NCI-H446 treated with DMSO at 0.1 percent for 48 hours (cell line): Measurements from ENCODE around the gene ARID1A.
"Not testable (repeated sequence)": the region's sequence is repeated elsewhere in the genome, so short reads cannot be mapped to it uniquely, and the experiment has no call there.

Source experiments
- DNase-seq: peaks from one replicate; lab custom pipeline; 2025; lab: John Stamatoyannopoulos, UW

The ARID1A gene

DNA sequence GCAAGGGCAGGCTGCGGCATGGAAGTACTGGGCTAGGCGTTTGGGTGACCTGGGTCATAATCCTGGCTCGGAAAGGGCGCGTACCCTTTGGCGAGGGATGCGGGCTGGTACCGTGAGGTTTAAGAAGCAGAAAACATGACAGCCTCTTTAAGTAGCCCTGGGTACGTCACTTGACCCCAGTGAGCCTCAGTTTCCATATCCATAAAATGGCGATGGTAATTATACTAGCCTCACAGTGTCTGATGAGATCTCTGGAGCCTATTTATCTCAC, 92.6 kb downstream of the ARID1A start:
- no peak for DNase-seq

DNA sequence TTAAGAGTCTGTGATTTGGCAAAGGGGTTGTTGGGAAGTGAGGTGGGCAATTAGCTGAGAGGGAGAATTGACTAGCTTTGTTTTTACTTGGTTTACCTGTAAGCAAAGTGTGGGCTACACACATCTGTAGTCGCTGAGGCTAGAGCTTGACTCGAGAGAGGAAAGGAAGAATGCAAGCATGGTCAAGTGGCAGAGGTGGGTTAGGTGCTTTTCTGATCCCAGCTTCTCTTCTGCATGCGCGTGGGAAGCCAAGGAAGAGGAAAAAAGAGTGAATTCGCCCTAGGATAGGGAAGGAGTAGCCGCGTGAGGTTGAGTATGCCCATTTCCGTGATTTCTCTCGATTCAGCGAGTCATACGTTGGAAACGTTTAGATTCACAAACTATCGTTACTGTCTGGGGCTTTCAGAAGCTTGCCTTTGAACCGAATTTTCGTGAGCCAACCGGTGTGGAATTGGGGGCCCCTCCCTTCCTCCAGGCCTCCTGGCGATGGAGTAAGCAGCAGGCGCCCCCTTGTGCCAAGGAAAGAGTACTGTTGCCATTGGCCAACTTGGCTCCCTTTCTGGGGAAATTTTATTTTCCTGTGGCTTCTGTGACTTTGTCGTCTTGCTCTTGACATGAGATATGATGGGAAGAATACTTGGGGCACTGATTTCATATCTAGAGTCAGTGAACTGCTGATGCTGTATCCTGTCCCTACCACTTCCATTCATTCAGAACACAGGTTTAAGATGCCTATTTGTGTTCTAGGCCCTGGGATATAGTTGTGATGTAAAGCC, 93.2 kb downstream of the ARID1A start:
- peak; percentile 58 for DNase-seq

DNA sequence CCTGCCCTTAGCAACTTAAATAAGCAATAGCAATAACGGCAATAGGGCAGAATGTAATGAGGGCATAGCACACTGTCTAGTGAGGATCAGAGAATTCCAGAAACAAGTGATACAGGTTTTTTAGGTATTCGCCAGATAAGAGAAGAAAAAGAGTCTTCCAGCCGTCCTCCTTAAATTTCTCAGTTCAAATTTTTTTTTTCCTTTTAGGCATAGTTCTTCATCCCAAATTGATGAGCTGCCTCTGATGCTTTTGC, 93.7 kb downstream of the ARID1A start:
- DNase-seq: no peak

DNA sequence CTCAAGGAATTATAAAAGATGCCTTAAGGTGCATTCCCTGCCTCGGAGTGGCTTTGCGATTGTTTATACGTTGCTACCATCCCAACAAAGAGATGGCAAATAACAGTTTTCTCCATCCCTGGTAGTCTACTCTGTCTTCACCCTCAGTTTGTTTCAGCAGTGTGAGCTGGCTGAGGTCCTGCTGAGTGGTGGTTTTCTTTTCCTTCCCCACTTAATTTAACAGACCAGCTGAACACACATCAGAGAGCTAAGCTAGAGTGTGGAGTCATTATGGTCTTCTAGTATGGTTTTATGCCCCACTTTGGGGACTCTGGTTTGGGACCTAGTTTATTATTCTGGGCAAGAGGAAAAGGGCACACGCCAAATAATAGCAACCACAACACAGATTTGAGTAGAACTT, 94.1 kb downstream of the ARID1A start:
- no peak for DNase-seq

DNA sequence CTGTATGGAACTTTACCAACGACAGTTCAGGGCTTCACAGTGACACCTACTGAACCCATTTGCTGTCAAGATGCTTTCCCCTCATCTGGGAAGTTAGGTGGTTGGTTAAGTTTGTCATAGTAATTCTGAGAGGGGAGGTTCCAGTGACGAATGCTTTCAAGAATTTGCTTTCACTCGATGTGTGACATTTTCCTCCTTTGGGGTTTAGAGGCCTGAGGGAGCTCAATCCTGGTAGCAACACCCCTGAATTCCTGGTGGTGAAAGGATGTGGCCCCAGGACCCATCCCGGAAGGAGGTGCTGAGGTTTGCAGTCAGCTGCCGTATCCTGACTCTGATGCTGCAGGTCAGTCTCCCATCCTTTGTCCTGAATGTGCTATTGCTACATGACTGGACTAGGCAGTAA, 94.7 kb downstream of the ARID1A start:
- no peak for DNase-seq

DNA sequence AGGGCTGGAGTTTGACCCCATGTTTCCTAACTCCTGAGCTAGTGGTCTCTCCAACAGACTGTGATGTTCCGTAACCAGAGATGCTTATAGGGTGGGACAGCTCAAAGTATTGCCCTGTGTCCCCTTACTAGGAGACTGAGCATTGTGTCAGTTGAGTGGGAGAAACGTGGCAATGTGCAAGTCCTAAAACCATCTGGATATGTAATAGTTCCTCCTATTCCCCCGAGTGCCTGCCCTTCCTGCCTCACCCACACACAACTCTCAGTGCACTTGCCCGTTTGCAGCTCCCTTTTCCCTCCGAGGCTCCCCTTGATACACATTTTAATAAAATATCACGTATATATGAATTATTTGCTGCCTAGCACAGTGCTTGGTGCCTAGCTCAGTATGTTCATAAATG, 95.3 kb downstream of the ARID1A start:
- no peak for DNase-seq

DNA sequence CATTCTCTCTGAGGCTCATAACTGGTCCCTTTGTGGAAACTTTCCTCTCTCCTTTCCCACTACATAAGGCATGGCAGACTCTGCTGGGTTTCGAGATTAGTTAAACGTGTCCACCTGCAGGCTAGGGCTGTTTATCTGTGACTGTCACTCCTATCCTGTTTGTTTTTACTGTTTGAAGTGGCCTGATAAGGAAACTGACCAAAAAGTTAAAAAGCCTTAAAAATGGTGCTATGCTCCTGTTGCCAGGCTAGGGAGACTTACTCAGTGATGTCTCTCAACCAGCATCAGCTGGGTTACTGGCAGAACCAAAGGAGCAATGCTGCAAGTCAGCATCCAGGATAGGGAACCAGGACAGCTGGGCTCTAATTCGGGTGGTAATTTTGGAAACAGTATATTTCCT, 95.8 kb downstream of the ARID1A start:
- DNase-seq: no peak

DNA sequence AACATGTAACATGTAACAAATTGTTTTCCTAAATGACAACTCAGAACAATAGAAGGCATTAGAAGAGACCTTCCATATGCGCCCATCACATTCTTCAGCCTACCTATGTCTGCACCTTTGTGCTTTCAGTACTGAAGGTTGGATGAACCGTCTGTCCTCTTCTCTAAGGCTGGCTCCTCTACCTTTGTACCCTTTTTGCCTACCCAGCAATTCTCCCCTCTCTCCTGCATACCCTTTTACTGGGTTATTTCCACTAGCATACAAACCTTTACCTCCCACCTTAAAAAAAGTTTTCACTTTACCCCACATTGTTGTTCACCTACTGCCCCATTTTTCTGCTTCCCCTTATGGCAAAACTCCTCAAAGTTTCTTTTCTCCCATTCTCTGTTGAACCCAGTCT, 97.1 kb downstream of the ARID1A start:
- DNase-seq: no peak

DNA sequence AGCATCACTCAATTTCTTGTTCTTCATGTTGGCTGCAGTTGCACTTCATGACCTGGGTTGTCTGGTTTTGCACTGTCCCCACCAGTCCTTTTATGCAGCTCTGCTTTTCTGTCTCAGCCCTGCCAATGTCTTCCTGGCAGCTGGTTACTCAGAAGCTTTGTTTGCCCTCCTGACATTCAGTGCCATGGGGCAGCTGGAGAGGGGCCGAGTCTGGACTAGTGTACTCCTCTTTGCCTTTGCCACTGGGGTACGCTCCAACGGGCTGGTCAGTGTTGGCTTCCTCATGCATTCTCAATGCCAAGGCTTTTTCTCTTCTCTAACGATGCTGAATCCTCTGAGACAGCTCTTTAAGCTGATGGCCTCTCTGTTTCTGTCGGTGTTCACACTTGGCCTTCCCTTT, 98.6 kb downstream of the ARID1A start:
- no peak for DNase-seq

DNA sequence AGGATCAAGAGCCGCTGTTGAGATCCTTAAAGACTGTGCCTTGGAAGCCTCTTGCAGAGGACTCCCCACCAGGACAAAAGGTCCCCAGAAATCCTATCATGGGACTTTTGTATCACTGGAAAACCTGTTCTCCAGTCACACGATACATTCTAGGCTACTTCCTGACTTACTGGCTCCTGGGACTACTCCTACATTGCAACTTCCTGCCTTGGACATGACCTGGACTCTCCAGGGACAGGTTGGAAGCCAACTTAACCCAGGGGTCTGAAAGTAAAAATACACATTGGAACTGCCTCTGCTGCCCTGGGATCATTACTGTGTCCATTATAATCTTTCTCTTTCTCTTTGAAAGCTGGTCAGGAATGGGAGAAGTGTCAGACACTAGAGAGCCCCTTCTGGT, 101.8 kb downstream of the ARID1A start:
- DNase-seq: no peak

DNA sequence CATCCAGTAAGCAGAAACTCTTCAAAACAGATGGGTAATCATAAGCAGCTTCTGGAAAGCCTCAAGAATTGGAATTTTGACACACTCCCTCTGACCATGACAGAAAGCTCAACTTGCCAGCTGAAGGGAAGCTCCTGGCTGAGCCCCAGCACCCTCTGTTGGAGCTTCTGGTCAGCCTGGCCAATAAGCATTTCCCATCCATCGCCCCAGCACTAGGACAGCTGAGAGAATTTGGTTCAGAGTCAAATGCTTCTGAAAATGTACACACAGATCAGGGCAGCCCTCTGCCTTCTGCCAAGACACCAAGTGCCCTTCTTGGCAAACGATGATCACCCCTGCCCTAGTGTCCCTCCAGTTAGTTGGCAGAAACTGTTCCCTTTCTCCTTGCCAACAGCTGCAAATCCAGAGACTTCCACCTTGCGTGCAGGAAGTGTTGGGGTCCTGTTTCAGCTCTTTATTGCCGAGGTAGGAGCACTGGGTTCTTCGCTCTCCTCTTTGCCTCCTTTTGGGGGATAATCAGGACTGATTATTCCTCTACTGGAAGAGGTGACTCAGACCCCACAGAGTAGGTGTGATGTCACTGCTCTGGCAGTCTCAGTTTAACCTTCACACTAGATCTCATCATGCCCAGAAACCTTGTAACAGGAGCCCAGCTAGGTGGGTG, 103.8 kb downstream of the ARID1A start:
- DNase-seq: peak; percentile 94

DNA sequence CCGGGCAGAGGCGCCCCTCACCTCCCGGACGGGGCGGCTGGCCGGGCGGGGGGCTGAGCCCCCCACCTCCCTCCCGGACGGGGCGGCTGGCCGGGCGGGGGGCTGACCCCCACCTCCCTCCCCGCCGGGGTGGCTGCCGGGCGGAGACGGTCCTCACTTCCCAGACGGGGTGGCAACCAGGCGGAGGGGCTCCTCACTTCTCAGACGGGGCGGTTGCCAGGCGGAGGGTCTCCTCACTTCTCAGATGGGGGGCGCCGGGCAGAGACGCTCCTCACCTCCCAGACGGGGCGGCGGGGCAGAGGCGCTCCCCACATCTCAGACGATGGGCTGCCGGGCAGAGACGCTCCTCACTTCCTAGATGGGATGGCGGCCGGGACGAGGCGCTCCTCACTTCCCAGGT, 108.1 kb downstream of the ARID1A start:
- not testable (repeated sequence) for DNase-seq

DNA sequence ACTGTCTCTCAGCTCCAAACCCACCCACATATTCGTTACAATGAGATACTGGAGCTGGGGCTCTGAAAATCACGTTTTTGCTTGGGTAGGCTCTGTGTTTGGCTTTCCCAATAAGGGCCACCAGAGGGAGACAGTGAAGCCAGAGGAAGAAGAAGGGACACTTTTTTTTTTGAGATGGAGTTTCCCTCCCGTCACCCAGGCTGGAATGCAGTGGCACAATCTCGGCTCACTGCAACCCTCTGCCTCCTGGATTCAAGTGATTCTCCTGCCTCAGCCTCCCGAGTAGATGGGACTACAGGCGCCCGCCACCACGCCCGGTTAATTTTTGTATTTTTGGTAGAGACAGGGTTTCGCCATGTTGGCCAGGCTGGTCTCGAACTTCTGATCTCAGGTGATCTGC, 114.3 kb downstream of the ARID1A start:
- DNase-seq: peak; percentile 29

DNA sequence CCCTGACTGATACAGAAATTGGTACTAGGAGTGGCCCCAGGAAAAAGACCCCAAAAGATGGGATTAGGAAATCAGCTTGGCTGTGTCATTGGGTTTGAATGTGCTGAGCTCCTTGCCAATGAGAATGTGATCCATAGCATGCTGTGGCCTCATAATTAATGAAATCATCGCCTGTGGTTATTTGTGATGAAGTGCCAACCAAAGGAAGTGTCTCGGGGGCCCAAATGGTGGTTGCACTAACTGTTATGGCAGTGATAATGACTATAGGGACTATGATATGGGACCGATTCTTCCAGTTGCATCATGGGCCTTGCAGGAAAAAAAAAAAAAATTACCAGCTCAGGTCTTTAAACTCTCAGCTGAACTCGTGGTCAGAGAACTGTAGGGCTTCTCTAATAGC, 115.2 kb downstream of the ARID1A start:
- DNase-seq: no peak

DNA sequence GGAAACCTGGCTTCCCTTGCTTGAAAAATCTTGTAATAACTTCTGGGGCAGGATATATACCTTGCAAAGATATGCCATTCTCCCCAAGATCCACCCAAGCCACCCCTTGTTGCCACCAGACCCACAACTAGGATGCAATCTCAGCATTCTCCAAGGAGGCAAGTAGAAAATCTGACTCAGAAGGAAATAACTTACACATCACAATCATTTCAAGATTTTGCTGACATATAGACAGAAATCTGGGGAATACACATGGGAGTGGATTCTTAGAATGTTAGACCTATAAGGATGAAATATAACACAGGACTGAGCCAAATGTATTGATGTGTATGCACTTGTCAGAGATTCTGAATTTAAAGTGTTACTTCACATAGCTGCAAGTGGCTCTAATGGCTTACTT, 115.9 kb downstream of the ARID1A start:
- DNase-seq: no peak

DNA sequence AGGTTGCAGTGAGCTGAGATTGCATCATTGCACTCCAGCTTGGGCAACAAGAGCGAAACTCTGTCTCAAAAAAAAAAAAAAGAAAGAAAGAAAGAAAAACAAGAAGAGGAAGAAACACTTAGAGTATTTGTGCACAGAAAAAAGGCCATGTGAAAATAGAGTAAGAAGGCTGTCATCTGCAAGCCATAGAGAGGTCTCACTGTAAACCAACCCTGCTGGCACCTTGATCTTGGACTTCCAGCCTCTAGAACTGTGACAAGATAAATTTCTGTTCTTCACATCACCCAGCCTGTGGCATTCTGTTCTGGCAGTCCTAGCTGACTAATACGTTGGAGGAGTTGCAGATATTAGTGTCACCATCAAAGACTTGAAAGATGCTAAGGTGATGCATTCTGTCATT, 118.6 kb downstream of the ARID1A start:
- no peak for DNase-seq

DNA sequence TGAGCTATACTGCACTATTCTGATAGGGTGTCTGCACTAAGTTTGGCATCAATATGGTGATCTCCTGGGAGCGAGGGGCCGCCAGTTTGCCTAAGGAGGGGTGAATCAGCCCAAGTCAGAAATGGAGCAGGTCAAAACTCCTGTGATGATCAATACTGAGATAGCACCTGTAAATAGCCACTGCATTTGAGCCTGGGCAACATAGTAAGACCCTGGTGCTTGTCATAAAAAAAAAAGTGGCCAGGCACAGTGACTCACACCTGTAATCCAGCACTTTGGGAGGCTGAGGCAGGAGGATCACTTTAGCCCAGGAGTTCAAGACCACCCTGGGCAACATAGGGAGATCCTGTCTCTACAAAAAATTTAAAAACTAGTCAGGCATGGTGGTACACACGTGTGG, 119.1 kb downstream of the ARID1A start:
- no peak for DNase-seq

DNA sequence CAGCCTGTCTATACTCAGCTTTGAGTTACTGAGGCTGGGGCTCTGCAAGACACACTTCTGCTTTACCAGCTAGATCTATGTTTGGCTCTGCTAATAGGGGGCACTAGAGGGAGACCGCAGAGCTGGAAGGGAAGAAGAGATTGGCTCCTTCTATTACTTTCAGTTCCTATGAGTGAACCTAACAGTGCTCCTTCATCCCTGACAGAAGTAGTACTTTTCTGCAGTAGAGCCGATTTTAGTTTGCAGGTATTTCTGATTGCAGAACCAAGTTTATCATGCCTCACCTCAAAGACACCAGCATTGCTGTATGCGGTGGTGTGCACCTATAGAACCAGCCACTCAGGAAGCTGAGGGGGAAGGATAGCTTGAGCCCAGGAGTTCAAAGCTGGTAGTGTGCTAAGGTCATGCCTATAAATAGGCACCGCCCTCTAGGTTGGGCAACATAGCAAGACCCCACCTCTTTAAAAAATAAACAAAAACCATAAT, 125.0 kb downstream of the ARID1A start:
- no peak for DNase-seq

DNA sequence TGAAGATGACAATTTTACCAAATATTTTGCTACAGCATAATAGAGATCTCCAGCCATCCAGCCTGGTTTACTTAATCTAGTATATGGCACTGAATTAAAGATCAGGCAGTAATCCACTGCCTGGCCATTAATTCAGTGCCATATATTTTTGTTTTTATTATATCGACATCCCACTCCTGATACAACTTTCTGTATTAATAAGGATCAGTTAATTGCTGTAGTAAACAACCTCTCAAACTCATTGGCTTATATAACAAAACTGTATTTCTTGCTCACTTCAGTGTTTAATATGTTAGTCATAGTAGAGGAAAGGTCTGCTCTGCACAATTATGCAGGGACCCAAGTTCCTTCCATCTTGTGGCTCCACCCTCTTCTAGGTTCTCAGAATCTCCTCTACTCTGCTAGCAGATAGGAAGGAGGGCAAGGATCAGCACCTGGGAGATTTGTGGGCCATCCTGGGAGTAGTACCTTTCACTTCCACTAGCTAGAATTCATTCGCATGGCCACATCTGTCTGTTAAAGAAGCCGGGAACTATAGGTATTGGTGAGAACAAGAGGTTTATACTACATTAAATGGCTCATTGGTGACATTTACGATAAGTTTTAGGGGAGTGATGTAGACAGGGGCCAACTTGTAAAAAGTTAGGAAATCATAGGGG, 127.1 kb downstream of the ARID1A start:
- DNase-seq: no peak

DNA sequence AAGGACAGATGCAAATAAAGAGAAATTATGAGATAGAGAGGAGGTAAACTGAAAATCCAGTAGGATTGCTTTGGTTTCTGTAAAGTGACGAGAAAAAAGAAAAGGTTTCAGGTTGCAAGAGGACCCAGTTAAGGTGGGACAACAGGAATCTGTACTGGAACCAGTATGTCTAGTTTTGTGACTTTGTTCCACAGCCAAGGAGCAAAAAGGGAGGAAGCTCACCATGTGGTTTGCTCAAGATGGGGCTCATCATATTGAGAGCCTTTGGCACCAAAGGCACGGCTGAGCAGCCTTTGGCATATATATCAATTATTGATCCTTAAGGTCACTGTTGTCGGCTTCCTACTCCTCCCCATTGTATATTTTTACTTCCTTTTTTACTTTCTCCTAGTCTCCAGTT, 128.9 kb downstream of the ARID1A start:
- no peak for DNase-seq

DNA sequence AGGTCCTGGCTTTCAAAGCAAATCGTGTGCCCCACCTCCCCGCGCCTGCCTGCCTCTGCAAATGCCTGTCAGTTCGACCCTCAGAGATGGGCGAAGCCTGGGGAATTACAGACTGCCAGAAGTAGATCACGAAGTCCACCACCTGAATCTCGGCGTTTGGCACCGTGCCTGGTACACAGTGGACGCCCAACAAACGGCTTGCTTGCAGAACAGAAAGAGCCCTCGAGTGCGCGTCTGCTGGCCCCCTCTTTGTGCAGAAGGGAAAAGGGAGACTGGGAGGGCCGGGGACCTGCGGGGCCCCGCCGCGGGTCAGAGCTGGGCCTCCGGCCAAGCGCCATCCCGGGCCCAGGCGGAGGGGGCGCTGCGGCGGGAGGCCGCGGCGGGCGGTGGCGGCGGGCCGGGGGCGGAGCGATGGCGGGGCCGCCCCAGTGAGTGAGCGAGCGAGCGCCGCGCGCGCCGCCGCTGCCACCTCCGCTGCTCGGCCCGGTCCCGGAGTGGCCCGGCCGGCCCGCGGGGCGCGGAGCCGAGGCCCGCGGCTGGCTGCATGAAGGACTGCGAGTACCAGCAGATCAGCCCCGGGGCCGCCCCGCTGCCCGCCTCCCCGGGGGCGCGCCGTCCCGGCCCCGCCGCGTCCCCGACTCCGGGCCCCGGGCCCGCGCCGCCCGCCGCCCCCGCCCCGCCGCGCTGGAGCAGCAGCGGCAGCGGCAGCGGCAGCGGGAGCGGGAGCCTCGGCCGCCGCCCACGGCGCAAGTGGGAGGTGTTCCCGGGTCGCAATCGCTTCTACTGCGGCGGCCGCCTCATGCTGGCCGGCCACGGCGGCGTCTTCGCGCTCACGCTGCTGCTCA, 130.7 kb downstream of the ARID1A start, which contains the start of gene ZDHHC18:
Gene ZDHHC18 (plus strand): TSS at position 428 of the 845 bp plus-strand sequence. CDS start 117 bp downstream, at position 545.
- DNase-seq: peak; percentile 7

DNA sequence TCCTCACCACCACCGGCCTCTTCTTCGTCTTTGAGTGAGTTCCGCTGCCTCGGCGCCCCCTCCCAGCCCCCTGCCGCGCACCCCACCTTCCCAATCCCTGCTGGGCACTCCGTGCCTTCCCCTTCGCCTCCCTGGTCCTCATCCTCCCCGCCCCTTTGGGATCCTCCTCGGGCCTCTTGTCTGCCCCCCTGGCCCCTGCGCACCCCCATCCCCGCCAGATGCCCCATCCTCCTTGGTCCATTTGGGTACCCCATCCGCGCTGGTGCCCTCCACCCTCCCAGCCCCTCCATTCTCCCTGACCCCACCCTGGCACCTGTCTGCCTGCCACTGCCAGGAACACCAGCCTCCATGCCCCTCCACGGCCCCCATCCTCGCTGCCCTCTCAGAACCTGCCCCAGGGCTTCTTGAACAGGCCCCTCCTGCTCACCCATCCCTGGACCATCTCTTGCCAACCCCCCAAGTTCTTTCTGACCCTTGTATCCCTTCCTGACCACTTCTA, 131.3 kb downstream of the ARID1A start:
- DNase-seq: no peak
